Ishikawa (cell line): Measurements from ENCODE around the gene SLCO2A1.

ENCODE experiments used
- CEBPB ChIP-seq: IDR thresholded peaks from 2 replicates; pipeline ENCODE4 v1.6.1; 2012
- CREB1 ChIP-seq: IDR thresholded peaks from 2 replicates; pipeline ENCODE4 v1.6.1; 2012; ENCODE audit warnings: low read depth
- EGR1 ChIP-seq: IDR thresholded peaks from 2 replicates; pipeline ENCODE4 v1.6.1; 2012
- EP300 ChIP-seq: IDR thresholded peaks from 2 replicates; pipeline ENCODE4 v1.6.1; 2012; ENCODE audit warnings: borderline replicate concordance
- FOXM1 ChIP-seq: IDR thresholded peaks from 2 replicates; pipeline ENCODE4 v1.6.1; 2012; ENCODE audit warnings: low read depth, borderline replicate concordance
- MAX ChIP-seq: IDR thresholded peaks from 2 replicates; pipeline ENCODE4 v1.6.1; 2012
- NFIC ChIP-seq: IDR thresholded peaks from 2 replicates; pipeline ENCODE4 v1.6.1; 2012
- RAD21 ChIP-seq: IDR thresholded peaks from 2 replicates; pipeline ENCODE4 v1.6.1; 2012; ENCODE audit warnings: low read depth
- TAF1 ChIP-seq: IDR thresholded peaks from 2 replicates; pipeline ENCODE4 v1.6.1; 2012; ENCODE audit warnings: low read depth, mild to moderate bottlenecking
- TCF12 ChIP-seq: IDR thresholded peaks from 2 replicates; pipeline ENCODE4 v1.6.1; 2012; ENCODE audit warnings: low read depth
- TEAD4 ChIP-seq: IDR thresholded peaks from 2 replicates; pipeline ENCODE4 v1.6.1; 2012
- USF1 ChIP-seq: IDR thresholded peaks from 2 replicates; pipeline ENCODE4 v1.6.1; 2012
- YY1 ChIP-seq: IDR thresholded peaks from 2 replicates; pipeline ENCODE4 v1.6.1; 2012; ENCODE audit warnings: low read depth
- ZBTB7A ChIP-seq: IDR thresholded peaks from 2 replicates; pipeline ENCODE4 v1.6.1; 2012; ENCODE audit warnings: low read depth
- TF ChIP-seq, protein P1 (sequence below): IDR thresholded peaks from 2 replicates; pipeline ENCODE4 v1.6.1; 2012; ENCODE audit warnings: low read depth, mild to moderate bottlenecking

Gene SLCO2A1

GRCh38 chr3:133955892-133956291 is 73.8 kb downstream of the SLCO2A1 start:
- TF ChIP-seq ZBTB7A: no peak
- no peak for TF ChIP-seq TCF12
- no peak for TF ChIP-seq NFIC
- no peak for TF ChIP-seq CEBPB
- no peak for TF ChIP-seq YY1
- no peak for TF ChIP-seq EGR1
- TF ChIP-seq TAF1: no peak

DNA sequence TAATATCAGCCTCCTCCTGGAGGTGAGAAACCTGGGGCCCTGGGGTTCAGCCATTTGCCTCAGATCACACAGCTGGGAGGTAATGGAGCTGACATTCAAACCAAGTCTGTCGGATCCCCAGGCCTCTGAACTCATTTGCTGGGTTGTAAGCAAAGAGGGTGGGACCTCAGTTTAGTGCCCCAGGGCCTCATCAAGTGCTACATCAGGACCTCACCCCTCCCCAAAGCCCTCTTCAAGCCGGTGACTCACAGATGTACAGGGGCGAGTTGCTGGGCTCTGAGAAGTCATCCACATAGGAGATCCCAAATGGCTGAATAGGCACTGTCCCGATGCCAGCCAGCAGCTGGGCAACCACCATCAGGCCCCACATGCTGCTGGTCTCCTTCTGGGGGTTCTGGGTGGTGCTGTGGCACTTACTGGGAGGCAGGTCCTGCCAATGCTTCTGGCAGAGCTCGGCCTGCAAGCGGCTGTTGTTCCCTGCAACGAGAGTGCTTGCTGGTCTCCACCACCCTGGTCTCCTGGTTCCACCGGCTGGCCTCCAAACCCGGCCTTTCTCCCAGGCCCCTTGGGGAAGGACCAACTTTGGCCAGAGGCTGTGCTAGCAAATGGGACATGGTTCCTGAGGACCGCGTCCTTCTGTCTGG is 74.9 kb downstream of the SLCO2A1 start:
- TF ChIP-seq TCF12: no peak
- TF ChIP-seq MAX: no peak
- TF ChIP-seq CREB1: no peak
- TF ChIP-seq CEBPB: no peak
- no peak for TF ChIP-seq FOXM1
- no peak for TF ChIP-seq TAF1
- TF ChIP-seq USF1: no peak
- TF ChIP-seq EP300: no peak
- no peak for TF ChIP-seq YY1
- no peak for TF ChIP-seq NFIC
- no peak for TF ChIP-seq TEAD4
- TF ChIP-seq RAD21: no peak
- no peak for TF ChIP-seq ZBTB7A
- TF ChIP-seq, protein P1, sequence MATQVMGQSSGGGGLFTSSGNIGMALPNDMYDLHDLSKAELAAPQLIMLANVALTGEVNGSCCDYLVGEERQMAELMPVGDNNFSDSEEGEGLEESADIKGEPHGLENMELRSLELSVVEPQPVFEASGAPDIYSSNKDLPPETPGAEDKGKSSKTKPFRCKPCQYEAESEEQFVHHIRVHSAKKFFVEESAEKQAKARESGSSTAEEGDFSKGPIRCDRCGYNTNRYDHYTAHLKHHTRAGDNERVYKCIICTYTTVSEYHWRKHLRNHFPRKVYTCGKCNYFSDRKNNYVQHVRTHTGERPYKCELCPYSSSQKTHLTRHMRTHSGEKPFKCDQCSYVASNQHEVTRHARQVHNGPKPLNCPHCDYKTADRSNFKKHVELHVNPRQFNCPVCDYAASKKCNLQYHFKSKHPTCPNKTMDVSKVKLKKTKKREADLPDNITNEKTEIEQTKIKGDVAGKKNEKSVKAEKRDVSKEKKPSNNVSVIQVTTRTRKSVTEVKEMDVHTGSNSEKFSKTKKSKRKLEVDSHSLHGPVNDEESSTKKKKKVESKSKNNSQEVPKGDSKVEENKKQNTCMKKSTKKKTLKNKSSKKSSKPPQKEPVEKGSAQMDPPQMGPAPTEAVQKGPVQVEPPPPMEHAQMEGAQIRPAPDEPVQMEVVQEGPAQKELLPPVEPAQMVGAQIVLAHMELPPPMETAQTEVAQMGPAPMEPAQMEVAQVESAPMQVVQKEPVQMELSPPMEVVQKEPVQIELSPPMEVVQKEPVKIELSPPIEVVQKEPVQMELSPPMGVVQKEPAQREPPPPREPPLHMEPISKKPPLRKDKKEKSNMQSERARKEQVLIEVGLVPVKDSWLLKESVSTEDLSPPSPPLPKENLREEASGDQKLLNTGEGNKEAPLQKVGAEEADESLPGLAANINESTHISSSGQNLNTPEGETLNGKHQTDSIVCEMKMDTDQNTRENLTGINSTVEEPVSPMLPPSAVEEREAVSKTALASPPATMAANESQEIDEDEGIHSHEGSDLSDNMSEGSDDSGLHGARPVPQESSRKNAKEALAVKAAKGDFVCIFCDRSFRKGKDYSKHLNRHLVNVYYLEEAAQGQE: no peak

DNA sequence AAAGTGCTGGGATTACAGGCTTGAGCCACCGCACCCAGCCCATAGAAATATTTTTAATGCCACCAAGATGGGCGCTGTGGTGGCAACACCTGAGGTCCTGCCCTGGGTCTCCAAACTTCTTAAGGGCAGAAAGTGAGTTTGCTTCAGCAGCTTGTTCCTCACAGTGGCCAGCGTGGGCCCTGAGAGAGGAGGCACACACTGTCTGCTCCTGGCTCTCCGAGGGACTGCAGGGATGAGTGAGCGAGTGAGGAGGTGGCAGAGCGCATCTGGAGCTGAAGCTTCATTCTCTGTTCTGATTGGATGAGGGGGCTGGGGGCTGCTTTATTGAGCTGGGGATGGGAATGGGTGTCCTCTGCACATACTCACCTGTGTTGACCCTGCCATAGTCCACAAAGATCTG is 76.4 kb downstream of the SLCO2A1 start:
- no peak for TF ChIP-seq EP300
- TF ChIP-seq MAX: no peak
- TF ChIP-seq YY1: no peak
- no peak for TF ChIP-seq ZBTB7A
- no peak for TF ChIP-seq TEAD4
- no peak for TF ChIP-seq CREB1
- TF ChIP-seq FOXM1: no peak
- TF ChIP-seq, protein P1: no peak
- no peak for TF ChIP-seq CEBPB
- TF ChIP-seq TCF12: no peak
- TF ChIP-seq EGR1: no peak

- TF ChIP-seq NFIC (peak; percentile 57), CREB1 (no peak), TCF12 (no peak)
Measured at GRCh38 chr3:133949438-133949837, 80.3 kb downstream of the SLCO2A1 start.

GRCh38 chr3:133948996-133949395 is 80.7 kb downstream of the SLCO2A1 start:
- TF ChIP-seq CEBPB (no peak), TEAD4 (no peak), ZBTB7A (no peak), EP300 (no peak), YY1 (no peak), MAX (no peak), CREB1 (no peak), USF1 (no peak), FOXM1 (no peak), TCF12 (no peak), TAF1 (no peak), NFIC (no peak), EGR1 (no peak), RAD21 (no peak)
- TF ChIP-seq, protein P1: no peak
